HepG2 (cell line): ENCODE measurements around the gene TUBA8. TPM values are rescaled to one million over a fixed set of nuclear protein-coding genes. Genes with fewer than 3 reads are reported as not detected.

Source experiments
- DR1 ChIP-seq: sonication (generic); formaldehyde crosslinking; IDR thresholded peaks from 2 replicates; pipeline ENCODE4 v1.8.0; 2021; ENCODE audit warnings: mild to moderate bottlenecking, missing genetic modification reagents, inconsistent platforms
- FOXC1 ChIP-seq: sonication (generic); formaldehyde crosslinking; IDR thresholded peaks from 2 replicates; pipeline ENCODE4 v1.8.0; 2022; ENCODE audit warnings: mild to moderate bottlenecking, missing genetic modification reagents, borderline replicate concordance
- HNF4G ChIP-seq, 2 experiments: sonication (generic) in 1 of 2; formaldehyde crosslinking in 1 of 2; IDR thresholded peaks; 2 replicates each; pipeline versions ENCODE4 v1.4.0 to v1.6.1; 2011 to 2020; ENCODE audit warnings: borderline replicate concordance in 2 of 2, low read depth in 2 of 2, mild to moderate bottlenecking in 2 of 2, low read length in 1 of 2, missing genetic modification reagents in 1 of 2, moderate library complexity in 1 of 2
- IRX3 ChIP-seq: sonication (generic); formaldehyde crosslinking; IDR thresholded peaks from 2 replicates; pipeline ENCODE4 v1.8.1; 2023; ENCODE audit warnings: mild to moderate bottlenecking, low read depth, missing genetic modification reagents, borderline replicate concordance
- KDM4B ChIP-seq: sonication (generic); formaldehyde crosslinking; IDR thresholded peaks from 2 replicates; pipeline ENCODE4 v1.4.0; 2020; ENCODE audit warnings: missing genetic modification reagents
- KDM6A ChIP-seq: IDR thresholded peaks from 2 replicates; pipeline ENCODE4 v1.6.1; 2016; ENCODE audit warnings: low read depth
- MIER2 ChIP-seq: IDR thresholded peaks from 2 replicates; pipeline ENCODE4 v1.6.1; 2016; ENCODE audit warnings: missing biosample characterization, missing genetic modification reagents
- MYPOP ChIP-seq: sonication (generic); formaldehyde crosslinking; IDR thresholded peaks from 2 replicates; pipeline ENCODE4 v1.8.1; 2023; ENCODE audit warnings: mild to moderate bottlenecking, moderate library complexity, missing genetic modification reagents
- NFIB ChIP-seq: sonication (generic); formaldehyde crosslinking; IDR thresholded peaks from 2 replicates; pipeline ENCODE4 v1.9.0; 2021; ENCODE audit warnings: missing genetic modification reagents, mild to moderate bottlenecking, borderline replicate concordance
- PHB2 ChIP-seq: fragments of 450-650 bp; IDR thresholded peaks from 2 replicates; pipeline ENCODE4 v1.6.1; 2018; ENCODE audit not compliant: partially characterized antibody
- PITX1 ChIP-seq: sonication (generic); formaldehyde crosslinking; IDR thresholded peaks from 2 replicates; pipeline ENCODE4 v1.5.1; 2020; ENCODE audit warnings: mild to moderate bottlenecking, missing genetic modification reagents
- RBM22 ChIP-seq: fragments of 200-400 bp; formaldehyde crosslinking; optimal IDR thresholded peaks from 2 replicates; pipeline ENCODE3; 2017; ENCODE audit warnings: mild to moderate bottlenecking, low read length, moderate library complexity
- REPIN1 ChIP-seq: sonication (generic); formaldehyde crosslinking; IDR thresholded peaks from 2 replicates; pipeline ENCODE4 v1.8.0; 2022; ENCODE audit warnings: missing genetic modification reagents, low read depth, mild to moderate bottlenecking, borderline replicate concordance
- SETDB1 ChIP-seq: sonication (generic); formaldehyde crosslinking; IDR thresholded peaks from 2 replicates; pipeline ENCODE4 v1.5.1; 2020; ENCODE audit warnings: missing genetic modification reagents, mild to moderate bottlenecking, borderline replicate concordance
- ZC3H13 ChIP-seq: sonication (generic); formaldehyde crosslinking; IDR thresholded peaks from 2 replicates; pipeline ENCODE4 v1.8.1; 2023; ENCODE audit warnings: mild to moderate bottlenecking, missing genetic modification reagents, moderate library complexity
- ZNF124 ChIP-seq: sonication (generic); formaldehyde crosslinking; IDR thresholded peaks from 2 replicates; pipeline ENCODE4 v1.4.0; 2020; ENCODE audit warnings: missing genetic modification reagents
- ZNF18 ChIP-seq: sonication (generic); formaldehyde crosslinking; IDR thresholded peaks from 2 replicates; pipeline ENCODE4 v1.8.0; 2022; ENCODE audit warnings: mild to moderate bottlenecking, missing genetic modification reagents; ENCODE audit not compliant: insufficient replicate concordance
- ZNF503 ChIP-seq: sonication (generic); formaldehyde crosslinking; IDR thresholded peaks from 2 replicates; pipeline ENCODE4 v1.4.0; 2020; ENCODE audit warnings: missing genetic modification reagents
- ZNF652 ChIP-seq: IDR thresholded peaks from 2 replicates; pipeline ENCODE4 v1.6.1; 2016; ENCODE audit warnings: low read depth, borderline replicate concordance
- ZNF691 ChIP-seq: sonication (generic); formaldehyde crosslinking; IDR thresholded peaks from 2 replicates; pipeline ENCODE4 v1.4.0; 2020; ENCODE audit warnings: missing genetic modification reagents, low read depth, mild to moderate bottlenecking, borderline replicate concordance
- ZSCAN9 ChIP-seq: IDR thresholded peaks from 2 replicates; pipeline ENCODE4 v1.6.1; 2016; ENCODE audit warnings: borderline replicate concordance
- polyA plus RNA-seq, 8 experiments: library from polyadenylated mRNA; depleted of rRNA in 3 of 8; stranded (reverse) in 7 of 8; unstranded in 1 of 8; fragments of >200 nt; fragmentation: Illumina TruSeq in 4 of 8; extraction: Trizol in 4 of 8; gene quantifications; 2 replicates each; pipeline versions ENCODE4 v1.2.1 to v1.2.3, GENCODE V29; 2011 to 2016; ENCODE audit warnings: low read depth in 4 of 8, missing spikeins in 1 of 8, mixed read lengths in 1 of 8; ENCODE audit not compliant: insufficient read depth in 1 of 8
- total RNA-seq, 5 experiments: library from RNA; depleted of rRNA; stranded (reverse); fragments of >200 nt; fragmentation: Illumina TruSeq; extraction: Trizol; gene quantifications; 2 replicates each; pipeline ENCODE4 v1.2.3, GENCODE V29; 2016; ENCODE audit warnings: low read depth in 1 of 5
- TF ChIP-seq, protein P1 (sequence below): IDR thresholded peaks from 2 replicates; pipeline ENCODE4 v1.6.1; 2016; ENCODE audit warnings: missing biosample characterization, missing genetic modification reagents, low read depth

TUBA8 gene
- total and polyA plus RNA-seq, 2 of the 13 experiments (the other 11 are each of a cell fraction or from before 2014, with no cell fraction given) = 0.35 to 0.69 TPM

GRCh38 chr22:18077639-18078328, 32.8 kb upstream of the TUBA8 start, which contains the start of gene PEX26 (continued):
- no peak for TF ChIP-seq ZNF503 (CRISPR knock-in tag)
- TF ChIP-seq SETDB1 (CRISPR knock-in tag) = no peak
- no peak for TF ChIP-seq NFIB (CRISPR knock-in tag)
- peak; percentile 81; the same call in 1 of the 2 replicates for TF ChIP-seq MYPOP (CRISPR knock-in tag)
- 0 out of 2 replicates have a peak, but pooled peaks have one; percentile 41 for TF ChIP-seq IRX3 (CRISPR knock-in tag)
- no peak; the same call in 1 of the 2 replicates for TF ChIP-seq ZNF691
- no peak for TF ChIP-seq KDM6A (CRISPR knock-in tag)
- no peak for TF ChIP-seq MIER2 (CRISPR knock-in tag)
- TF ChIP-seq RBM22 = peak; percentile 10
- TF ChIP-seq ZNF652 (CRISPR knock-in tag) = no peak; the same call in 1 of the 2 replicates
- no peak for TF ChIP-seq ZNF124 (CRISPR knock-in tag)
- TF ChIP-seq ZNF18 = no peak
- TF ChIP-seq ZC3H13 (CRISPR knock-in tag) = no peak
- peak; percentile 60; the same call in 1 of the 2 replicates for TF ChIP-seq REPIN1
- TF ChIP-seq HNF4G (IDR thresholded peaks at IDR 0.05; ENCODE audit: borderline replicate concordance, low read depth, low read length) = no peak
- 0 out of 2 replicates have a peak, but pooled peaks have one; percentile 38 for TF ChIP-seq HNF4G (CRISPR knock-in tag; IDR thresholded peaks at IDR 0.05; ENCODE audit: borderline replicate concordance, low read depth)
- TF ChIP-seq, protein P1, sequence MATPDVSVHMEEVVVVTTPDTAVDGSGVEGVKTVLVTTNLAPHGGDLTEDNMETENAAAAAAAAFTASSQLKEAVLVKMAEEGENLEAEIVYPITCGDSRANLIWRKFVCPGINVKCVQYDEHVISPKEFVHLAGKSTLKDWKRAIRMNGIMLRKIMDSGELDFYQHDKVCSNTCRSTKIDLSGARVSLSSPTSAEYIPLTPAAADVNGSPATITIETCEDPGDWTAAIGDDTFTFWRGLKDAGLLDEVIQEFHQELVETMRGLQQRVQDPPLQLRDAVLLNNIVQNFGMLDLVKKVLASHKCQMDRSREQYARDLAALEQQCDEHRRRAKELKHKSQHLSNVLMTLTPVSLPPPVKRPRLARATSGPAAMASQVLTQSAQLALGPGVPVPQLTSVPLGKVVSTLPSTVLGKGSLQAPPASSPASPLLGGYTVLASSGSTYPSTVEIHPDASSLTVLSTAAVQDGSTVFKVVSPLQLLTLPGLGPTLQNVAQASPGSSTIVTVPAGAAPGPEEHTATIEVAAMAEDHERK = peak; percentile 82
- no peak for TF ChIP-seq ZSCAN9 (CRISPR knock-in tag)
- no peak for TF ChIP-seq DR1 (CRISPR knock-in tag)
- peak; percentile 51; the same call in 1 of the 2 replicates for TF ChIP-seq PITX1 (CRISPR knock-in tag)
- no peak; the same call in 1 of the 2 replicates for TF ChIP-seq KDM4B
- TF ChIP-seq PHB2 = no peak
- TF ChIP-seq FOXC1 (CRISPR knock-in tag) = 0 out of 2 replicates have a peak, but pooled peaks have one; percentile 12
